Measurements from ENCODE around the gene DUS2. TPM values are rescaled to one million over a fixed set of nuclear protein-coding genes. Genes with fewer than 3 reads are reported as not detected.
A peak's percentile ranks its signal among the peaks of the same experiment; 100 is the strongest.

Gene DUS2
- total RNA-seq, 1 donor from 2014 or later = 9.4 TPM

- peak; percentile 60 for DNase-seq (ENCODE audit: low spot score)
These were observed 55.0 kb downstream of the DUS2 start for GRCh38 chr16:68077866-68078700.

GRCh38 chr16:68078701-68079375 lies 55.8 kb downstream of the DUS2 start:
- no peak for DNase-seq (ENCODE audit: low spot score)

- no peak for DNase-seq (ENCODE audit: low spot score)
These were observed 56.2 kb downstream of the DUS2 start for GRCh38 chr16:68079376-68079625.

- peak; percentile 78 for DNase-seq (ENCODE audit: low spot score)
These were observed 56.7 kb downstream of the DUS2 start for GRCh38 chr16:68079626-68080344.

GRCh38 chr16:68081861-68082628 lies 59.0 kb downstream of the DUS2 start:
- no peak for DNase-seq (ENCODE audit: low spot score)

GRCh38 chr16:68082629-68083238 lies 59.6 kb downstream of the DUS2 start:
- no peak for DNase-seq (ENCODE audit: low spot score)

GRCh38 chr16:68083239-68083781 lies 60.2 kb downstream of the DUS2 start:
- DNase-seq (ENCODE audit: low spot score) = no peak

GRCh38 chr16:68083861-68084503 lies 60.9 kb downstream of the DUS2 start:
- peak; percentile 27 for DNase-seq (ENCODE audit: low spot score)

- DNase-seq (ENCODE audit: low spot score) = peak; percentile 91
These were observed 61.6 kb downstream of the DUS2 start for GRCh38 chr16:68084504-68085258.

GRCh38 chr16:68085259-68086071 lies 62.4 kb downstream of the DUS2 start, which contains the start of gene NFATC3:
Gene NFATC3, plus strand, starts transcription at chr16:68085370. Its CDS starts 312 bp downstream, at chr16:68085682.
- peak; percentile 99 for DNase-seq (ENCODE audit: low spot score)

- no peak for DNase-seq (ENCODE audit: low spot score)
These were observed 63.3 kb downstream of the DUS2 start for GRCh38 chr16:68086336-68086841.

- DNase-seq (ENCODE audit: low spot score) = no peak
These were observed 63.8 kb downstream of the DUS2 start for GRCh38 chr16:68086860-68087268.

GRCh38 chr16:68087688-68088087 lies 64.6 kb downstream of the DUS2 start:
- DNase-seq (ENCODE audit: low spot score) = no peak

- no peak for DNase-seq (ENCODE audit: low spot score)
These were observed 65.3 kb downstream of the DUS2 start for GRCh38 chr16:68088130-68088972.

- DNase-seq (ENCODE audit: low spot score) = no peak
These were observed 66.0 kb downstream of the DUS2 start for GRCh38 chr16:68089067-68089466.

GRCh38 chr16:68090130-68090529 lies 67.0 kb downstream of the DUS2 start:
- DNase-seq (ENCODE audit: low spot score) = no peak

- no peak for DNase-seq (ENCODE audit: low spot score)
These were observed 67.4 kb downstream of the DUS2 start for GRCh38 chr16:68090533-68090932.
